WTC11 (cell line): ENCODE data around the gene FCHSD2. TPM values are rescaled to one million over a fixed set of nuclear protein-coding genes. Genes with fewer than 3 reads are reported as not detected.
"Not testable (repeated sequence)": the region's sequence is repeated elsewhere in the genome, so short reads cannot be mapped to it uniquely, and the experiment has no call there.

ENCODE experiments used
- ATAC-seq: fragments of 200-7000 bp; cut with Tn5 transposase; 2 replicates; pipeline ENCODE4 v1.10.0; 2021; ENCODE audit warnings: mild to moderate bottlenecking, moderate library complexity
- CTCF ChIA-PET: fragments of 300-600 bp; sonication (Branson Sonifier 250); formaldehyde crosslinking; loops from one replicate; lab custom pipeline; 2021; ENCODE audit warnings: antibody characterized with exemption; lab: Charles Lee
- POLR2A ChIA-PET: fragments of 350-600 bp; sonication (Branson Sonifier 250); formaldehyde crosslinking; loops from one replicate; lab custom pipeline; 2021; ENCODE audit warnings: antibody characterized with exemption; lab: Charles Lee
- DNase-seq: peaks from one replicate; pipeline ENCODE4 v3.0.0; 2021; ENCODE audit warnings: low spot score
- H3K27ac Mint-ChIP-seq: 2 replicates; pipeline ENCODE4 v1.8.0; 2021; ENCODE audit warnings: mixed read lengths
- H3K27me3 Mint-ChIP-seq: 2 replicates; pipeline ENCODE4 v1.8.0; 2021; ENCODE audit warnings: low read depth, mild to moderate bottlenecking, moderate library complexity, mixed read lengths
- H3K36me3 Mint-ChIP-seq: 2 replicates; pipeline ENCODE4 v1.8.0; 2021; ENCODE audit warnings: mixed read lengths
- H3K4me1 Mint-ChIP-seq: 2 replicates; pipeline ENCODE4 v1.8.0; 2022; ENCODE audit warnings: mixed read lengths
- H3K4me3 Mint-ChIP-seq: 2 replicates; pipeline ENCODE4 v1.8.0; 2021; ENCODE audit warnings: mild to moderate bottlenecking, moderate library complexity, mixed read lengths
- H3K9me3 Mint-ChIP-seq: 2 replicates; pipeline ENCODE4 v1.8.0; 2021; ENCODE audit warnings: mixed read lengths
- CREB1 ChIP-seq: sonication (generic); formaldehyde crosslinking; IDR thresholded peaks from 2 replicates; pipeline ENCODE4 v1.8.0; 2023; ENCODE audit warnings: mild to moderate bottlenecking, missing genetic modification reagents
- ERG ChIP-seq: fragments of 250-450 bp; sonication (Bioruptor Pico); IDR thresholded peaks from 2 replicates; pipeline ENCODE4 v1.8.0; 2021; ENCODE audit warnings: mild to moderate bottlenecking
- ESRRA ChIP-seq: sonication (generic); formaldehyde crosslinking; IDR thresholded peaks from 2 replicates; pipeline ENCODE4 v1.8.1; 2022; ENCODE audit warnings: mild to moderate bottlenecking, missing genetic modification reagents, borderline replicate concordance
- FOXJ3 ChIP-seq: sonication (generic); formaldehyde crosslinking; IDR thresholded peaks from 2 replicates; pipeline ENCODE4 v1.9.0; 2021; ENCODE audit warnings: missing genetic modification reagents, mild to moderate bottlenecking, borderline replicate concordance
- GRHL2 ChIP-seq: fragments of 250-450 bp; sonication (Bioruptor Pico); IDR thresholded peaks from 2 replicates; pipeline ENCODE4 v1.8.0; 2022; ENCODE audit warnings: mild to moderate bottlenecking, moderate library complexity; ENCODE audit not compliant: insufficient replicate concordance, severe bottlenecking
- HMGXB4 ChIP-seq: sonication (generic); formaldehyde crosslinking; IDR thresholded peaks from 2 replicates; pipeline ENCODE4 v1.8.1; 2023; ENCODE audit warnings: mild to moderate bottlenecking, moderate library complexity, missing genetic modification reagents
- IRF2 ChIP-seq: sonication (generic); formaldehyde crosslinking; IDR thresholded peaks from 2 replicates; pipeline ENCODE4 v1.8.0; 2022; ENCODE audit warnings: low read depth, missing genetic modification reagents, borderline replicate concordance
- JAZF1 ChIP-seq: fragments of 250-450 bp; sonication (Bioruptor Pico); IDR thresholded peaks from 2 replicates; pipeline ENCODE4 v1.9.0; 2021; ENCODE audit warnings: moderate library complexity, mild to moderate bottlenecking, inconsistent platforms
- KAT7 ChIP-seq: sonication (generic); formaldehyde crosslinking; IDR thresholded peaks from 2 replicates; pipeline ENCODE4 v1.8.1; 2023; ENCODE audit warnings: missing genetic modification reagents, mild to moderate bottlenecking, borderline replicate concordance
- MYBL2 ChIP-seq: sonication (generic); formaldehyde crosslinking; IDR thresholded peaks from 2 replicates; pipeline ENCODE4 v1.8.1; 2023; ENCODE audit warnings: mild to moderate bottlenecking, moderate library complexity, missing genetic modification reagents
- SMAD4 ChIP-seq: sonication (generic); formaldehyde crosslinking; IDR thresholded peaks from 2 replicates; pipeline ENCODE4 v1.8.0; 2022; ENCODE audit warnings: mild to moderate bottlenecking, missing genetic modification reagents
- SP1 ChIP-seq: sonication (generic); formaldehyde crosslinking; conservative IDR thresholded peaks from 2 replicates; pipeline ENCODE4 v1.8.1; 2022; ENCODE audit warnings: missing genetic modification reagents
- TEAD4 ChIP-seq: sonication (generic); formaldehyde crosslinking; IDR thresholded peaks from 2 replicates; pipeline ENCODE4 v1.8.0; 2022; ENCODE audit warnings: mild to moderate bottlenecking, missing genetic modification reagents
- ZNF232 ChIP-seq: sonication (generic); formaldehyde crosslinking; IDR thresholded peaks from 2 replicates; pipeline ENCODE4 v1.8.0; 2022; ENCODE audit warnings: mild to moderate bottlenecking, missing genetic modification reagents
- ZNF423 ChIP-seq: fragments of 250-450 bp; sonication (Bioruptor Pico); IDR thresholded peaks from 2 replicates; pipeline ENCODE4 v2.1.2; 2022; ENCODE audit warnings: mild to moderate bottlenecking, moderate library complexity
- ZNF671 ChIP-seq: fragments of 250-450 bp; sonication (Bioruptor Pico); IDR thresholded peaks from 2 replicates; pipeline ENCODE4 v1.8.0; 2021; ENCODE audit warnings: mild to moderate bottlenecking
- total RNA-seq: library from RNA; stranded (reverse); gene quantifications from 3 replicates; pipeline ENCODE4 v1.2.3, GENCODE V29; 2021
- TF ChIP-seq, protein P1 (sequence below): sonication (generic); formaldehyde crosslinking; IDR thresholded peaks from 2 replicates; pipeline ENCODE4 v1.8.1; 2022; ENCODE audit warnings: mild to moderate bottlenecking, missing genetic modification reagents, moderate library complexity, borderline replicate concordance
- TF ChIP-seq, protein P2 (sequence below): sonication (generic); formaldehyde crosslinking; IDR thresholded peaks from 2 replicates; pipeline ENCODE4 v1.8.0; 2022; ENCODE audit warnings: missing genetic modification reagents

Gene FCHSD2
- total RNA-seq, 1 experiment from 2014 or later, result 10.1 TPM

DNA sequence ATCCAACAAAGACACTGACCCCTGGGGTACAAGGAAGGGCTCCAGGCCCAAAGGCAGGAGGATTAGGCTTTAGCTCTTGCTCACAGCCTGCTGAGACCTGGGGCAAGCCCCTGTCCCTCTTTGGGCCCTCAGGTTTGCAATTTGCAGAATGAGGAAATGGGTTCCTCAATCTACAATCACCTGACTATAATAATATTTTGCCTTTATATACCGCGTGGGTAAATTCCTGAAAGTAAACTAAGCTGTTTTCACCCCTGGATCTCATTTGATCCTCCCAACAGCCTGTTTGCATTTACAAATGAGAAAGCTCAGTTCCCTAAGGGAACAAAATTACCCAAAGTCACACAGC lies 349.1 kb downstream of the FCHSD2 start (continued):
- no peak for TF ChIP-seq JAZF1 (CRISPR knock-in tag)
- no peak for TF ChIP-seq KAT7
- TF ChIP-seq, all 79 proteins: peak for 0

GRCh38 chr11:72792437-72793021 lies 349.6 kb downstream of the FCHSD2 start:
- ATAC-seq (no peak), DNase-seq (no peak)
- TF ChIP-seq ESRRA (CRISPR knock-in tag) (no peak), SP1 (CRISPR knock-in tag) (no peak), IRF2 (CRISPR knock-in tag) (no peak), CREB1 (CRISPR knock-in tag) (no peak), ZNF671 (CRISPR knock-in tag) (no peak), ERG (CRISPR knock-in tag) (no peak), TEAD4 (CRISPR knock-in tag) (no peak)
- TF ChIP-seq, protein P1, sequence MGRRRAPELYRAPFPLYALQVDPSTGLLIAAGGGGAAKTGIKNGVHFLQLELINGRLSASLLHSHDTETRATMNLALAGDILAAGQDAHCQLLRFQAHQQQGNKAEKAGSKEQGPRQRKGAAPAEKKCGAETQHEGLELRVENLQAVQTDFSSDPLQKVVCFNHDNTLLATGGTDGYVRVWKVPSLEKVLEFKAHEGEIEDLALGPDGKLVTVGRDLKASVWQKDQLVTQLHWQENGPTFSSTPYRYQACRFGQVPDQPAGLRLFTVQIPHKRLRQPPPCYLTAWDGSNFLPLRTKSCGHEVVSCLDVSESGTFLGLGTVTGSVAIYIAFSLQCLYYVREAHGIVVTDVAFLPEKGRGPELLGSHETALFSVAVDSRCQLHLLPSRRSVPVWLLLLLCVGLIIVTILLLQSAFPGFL (CRISPR knock-in tag), result no peak
- TF ChIP-seq, protein P2, sequence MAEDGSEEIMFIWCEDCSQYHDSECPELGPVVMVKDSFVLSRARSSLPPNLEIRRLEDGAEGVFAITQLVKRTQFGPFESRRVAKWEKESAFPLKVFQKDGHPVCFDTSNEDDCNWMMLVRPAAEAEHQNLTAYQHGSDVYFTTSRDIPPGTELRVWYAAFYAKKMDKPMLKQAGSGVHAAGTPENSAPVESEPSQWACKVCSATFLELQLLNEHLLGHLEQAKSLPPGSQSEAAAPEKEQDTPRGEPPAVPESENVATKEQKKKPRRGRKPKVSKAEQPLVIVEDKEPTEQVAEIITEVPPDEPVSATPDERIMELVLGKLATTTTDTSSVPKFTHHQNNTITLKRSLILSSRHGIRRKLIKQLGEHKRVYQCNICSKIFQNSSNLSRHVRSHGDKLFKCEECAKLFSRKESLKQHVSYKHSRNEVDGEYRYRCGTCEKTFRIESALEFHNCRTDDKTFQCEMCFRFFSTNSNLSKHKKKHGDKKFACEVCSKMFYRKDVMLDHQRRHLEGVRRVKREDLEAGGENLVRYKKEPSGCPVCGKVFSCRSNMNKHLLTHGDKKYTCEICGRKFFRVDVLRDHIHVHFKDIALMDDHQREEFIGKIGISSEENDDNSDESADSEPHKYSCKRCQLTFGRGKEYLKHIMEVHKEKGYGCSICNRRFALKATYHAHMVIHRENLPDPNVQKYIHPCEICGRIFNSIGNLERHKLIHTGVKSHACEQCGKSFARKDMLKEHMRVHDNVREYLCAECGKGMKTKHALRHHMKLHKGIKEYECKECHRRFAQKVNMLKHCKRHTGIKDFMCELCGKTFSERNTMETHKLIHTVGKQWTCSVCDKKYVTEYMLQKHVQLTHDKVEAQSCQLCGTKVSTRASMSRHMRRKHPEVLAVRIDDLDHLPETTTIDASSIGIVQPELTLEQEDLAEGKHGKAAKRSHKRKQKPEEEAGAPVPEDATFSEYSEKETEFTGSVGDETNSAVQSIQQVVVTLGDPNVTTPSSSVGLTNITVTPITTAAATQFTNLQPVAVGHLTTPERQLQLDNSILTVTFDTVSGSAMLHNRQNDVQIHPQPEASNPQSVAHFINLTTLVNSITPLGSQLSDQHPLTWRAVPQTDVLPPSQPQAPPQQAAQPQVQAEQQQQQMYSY (CRISPR knock-in tag), result no peak
- Mint-ChIP-seq H3K36me3 (no peaks in the 10 kb centered on the region), H3K4me3 (no peak overlapping the region), H3K9me3 (no peaks in the 10 kb centered on the region), H3K27ac (no peak overlapping the region), H3K4me1 (peaks cover 19% of the 10 kb centered on the region), H3K27me3 (no peaks in the 10 kb centered on the region)
- CTCF ChIA-PET, result interaction anchor here (0.6 to 4.5 kb wide), 13 partner anchors 10 to 395 kb away, joined by 3 to 81 read pairs (median 4); partner anchors contain the start of gene ATG16L2
- POLR2A ChIA-PET, result interaction anchor here (1.4 kb wide), 1 partner anchor 61 kb away, joined by 3 read pairs; no protein-coding TSS in a partner anchor

DNA sequence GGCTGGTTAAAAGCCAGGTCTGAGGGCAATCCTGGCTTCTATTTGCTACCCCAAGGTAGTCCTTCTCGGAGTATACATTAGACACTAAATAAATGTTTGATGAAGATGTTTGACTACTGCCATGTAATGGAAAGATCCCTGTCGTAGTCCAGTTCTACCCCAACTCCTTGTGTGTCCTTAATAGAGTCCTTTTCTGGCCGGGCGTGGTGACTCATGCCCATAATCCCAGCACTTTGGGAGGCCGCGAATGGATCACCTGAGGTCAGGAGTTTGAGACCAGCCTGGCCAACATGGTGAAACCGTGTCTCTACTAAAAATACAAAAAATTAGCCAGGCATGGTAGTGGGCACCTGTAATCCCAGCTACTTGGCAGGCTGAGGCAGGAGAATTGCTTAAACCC lies 350.9 kb downstream of the FCHSD2 start:
- H3K27ac Mint-ChIP-seq, DNase-seq, ATAC-seq, H3K4me3 Mint-ChIP-seq, H3K36me3 Mint-ChIP-seq, H3K9me3 Mint-ChIP-seq, CTCF ChIA-PET, H3K27me3 Mint-ChIP-seq: not testable (repeated sequence)
- POLR2A ChIA-PET, result interaction anchor here (0.7 kb wide), 1 partner anchor 256 kb away, joined by 4 read pairs; no protein-coding TSS in a partner anchor
- H3K4me1 Mint-ChIP-seq, result peaks cover 31% of the 10 kb centered on the region

DNA sequence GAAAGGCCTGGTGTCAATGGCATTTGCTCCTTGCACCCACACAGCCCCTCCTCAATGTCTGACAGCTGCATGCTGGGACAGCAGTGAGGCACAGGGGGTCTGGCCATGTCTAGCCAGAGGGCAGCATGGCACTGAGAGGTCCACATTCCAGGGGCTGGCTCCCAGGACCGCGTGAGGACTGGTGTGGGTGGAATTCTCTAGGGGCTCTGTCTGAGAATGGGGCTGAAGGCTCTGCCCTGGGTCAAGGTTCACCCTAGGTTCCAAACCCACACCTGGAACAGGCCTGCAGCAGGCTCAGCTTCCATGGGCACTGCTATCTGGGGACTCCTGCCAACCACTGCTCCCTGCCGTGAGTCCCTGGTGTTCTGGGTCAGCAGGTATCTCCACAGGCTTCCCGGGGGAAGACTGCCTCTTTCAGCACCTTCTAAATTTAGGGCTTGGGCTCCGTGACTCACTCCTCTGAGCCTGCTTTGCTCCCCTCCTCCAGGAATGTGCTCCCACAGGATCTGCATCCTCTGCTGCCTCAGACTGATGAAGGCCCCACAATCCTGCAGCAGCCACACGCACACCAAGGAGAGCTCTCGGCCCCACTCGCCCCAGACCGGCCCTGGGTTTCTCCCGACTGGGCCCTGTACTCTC lies 352.5 kb downstream of the FCHSD2 start:
- ChIA-PET POLR2A (no interaction called here), CTCF (interaction anchor here (1.1 kb wide), 1 partner anchor 23 kb away, joined by 4 read pairs; no protein-coding TSS in a partner anchor)
- H3K4me3 Mint-ChIP-seq, result no peak overlapping the region
- no peaks in the 10 kb centered on the region for H3K36me3 Mint-ChIP-seq
- DNase-seq (no peak), ATAC-seq (no peak)
- no peaks in the 10 kb centered on the region for H3K27me3 Mint-ChIP-seq
- H3K27ac Mint-ChIP-seq, result no peak overlapping the region
- peaks cover 30% of the 10 kb centered on the region for H3K4me1 Mint-ChIP-seq
- H3K9me3 Mint-ChIP-seq, result no peaks in the 10 kb centered on the region
- TF ChIP-seq GRHL2, result no peak
- TF ChIP-seq ZNF423 (CRISPR knock-in tag), result no peak
- no peak for TF ChIP-seq MYBL2 (CRISPR knock-in tag)
- no peak for TF ChIP-seq ZNF232 (CRISPR knock-in tag)
- TF ChIP-seq HMGXB4, result no peak
- no peak for TF ChIP-seq SMAD4 (CRISPR knock-in tag)
- no peak for TF ChIP-seq FOXJ3 (CRISPR knock-in tag)
